Measurements from ENCODE around the gene MAD2L1BP.
"Not testable (repeated sequence)": the region's sequence is repeated elsewhere in the genome, so short reads cannot be mapped to it uniquely, and the experiment has no call there.

MAD2L1BP gene

DNA sequence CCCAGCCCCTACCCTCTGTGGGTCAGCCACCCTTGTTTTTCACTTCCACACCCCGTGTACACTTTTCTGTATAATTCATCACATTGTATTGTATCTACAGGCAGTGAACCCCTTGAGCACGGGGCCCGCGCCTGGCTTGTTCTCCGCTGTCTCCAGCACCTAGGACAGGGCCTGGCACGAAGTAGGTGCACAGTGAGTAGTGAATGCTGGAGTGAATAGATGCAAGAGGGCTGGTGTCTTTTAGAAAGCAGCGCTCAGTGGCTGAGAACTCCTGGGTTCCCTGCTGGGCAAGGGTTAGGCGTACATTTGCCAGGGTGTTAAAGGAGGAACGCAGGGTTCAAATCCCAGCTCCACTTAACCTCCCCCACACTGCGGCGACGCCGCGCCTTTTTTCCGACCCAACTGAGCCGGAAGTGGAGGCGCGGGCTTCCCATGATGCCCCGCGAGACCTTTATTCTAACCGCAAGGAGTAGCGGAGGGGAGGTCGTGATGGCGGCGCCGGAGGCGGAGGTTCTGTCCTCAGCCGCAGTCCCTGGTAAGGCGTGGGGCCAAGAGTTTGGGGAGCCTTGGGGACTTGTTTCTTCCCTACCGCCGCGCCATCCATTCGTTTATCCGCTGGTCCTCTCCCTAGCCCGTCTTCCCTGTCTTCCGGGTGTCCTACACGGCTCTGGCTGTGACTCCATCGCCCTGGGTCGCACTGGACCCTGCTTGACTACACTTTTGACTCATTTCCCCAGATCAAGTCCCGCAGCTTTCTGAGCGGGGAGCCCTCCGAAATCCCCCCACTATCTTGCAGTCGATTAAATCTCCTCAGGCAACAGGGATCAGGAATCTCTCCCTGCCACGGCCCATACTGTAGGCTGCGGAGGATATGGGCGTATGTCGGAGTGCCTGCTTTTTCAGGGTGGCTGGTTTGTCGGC lies at the start of gene MAD2L1BP:
MAD2L1BP (plus strand) TSS at position 454 of the 921 bp plus-strand sequence; CDS start at position 490, 36 bp downstream.
- peak; percentile 77 for DNase-seq (ENCODE audit: low spot score)

GRCh38 chr6:43588194-43588593 lies 47.4 kb upstream of the MAD2L1BP start:
- no peak for DNase-seq (ENCODE audit: low spot score)

DNA sequence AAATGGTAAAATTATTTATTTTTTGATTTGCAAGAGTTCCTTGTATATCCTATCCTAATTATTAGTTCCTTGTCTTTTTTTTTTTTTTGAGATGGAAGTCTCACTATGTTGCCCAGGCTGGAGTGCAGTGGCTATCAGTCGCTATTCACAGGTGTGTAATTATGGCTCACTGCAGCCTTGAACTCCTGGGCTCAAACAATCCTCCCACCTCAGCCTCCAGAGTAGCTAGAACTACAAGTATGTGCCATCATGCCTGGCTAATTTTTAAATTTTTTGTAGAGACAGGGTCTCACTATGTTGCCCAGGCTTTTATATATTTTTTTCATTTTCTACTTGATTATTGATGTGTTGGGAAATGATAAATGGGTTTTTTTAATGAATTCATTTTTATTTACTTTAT lies 46.1 kb upstream of the MAD2L1BP start:
- not testable (repeated sequence) for DNase-seq (ENCODE audit: low spot score)

DNA sequence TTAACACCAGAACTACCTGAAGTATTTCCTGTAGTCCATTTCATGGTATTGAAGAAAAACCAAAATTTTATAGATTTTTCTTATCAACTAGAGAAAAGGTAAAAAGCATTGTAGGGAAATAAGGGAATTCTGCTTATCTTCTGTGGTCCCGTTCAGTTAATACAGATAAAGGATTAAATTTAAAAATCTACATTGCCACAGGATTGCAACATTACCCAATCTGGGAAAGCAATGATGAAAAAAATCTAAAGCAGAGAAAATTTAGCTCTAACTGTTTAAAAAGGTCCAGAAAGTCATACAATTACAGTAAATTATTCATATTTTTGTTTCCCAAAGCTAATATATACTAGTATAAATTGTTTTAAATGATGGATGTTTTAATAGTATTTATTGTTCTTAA lies 41.7 kb upstream of the MAD2L1BP start:
- no peak for DNase-seq (ENCODE audit: low spot score)

- no peak for DNase-seq (ENCODE audit: low spot score)
These were observed 35.0 kb upstream of the MAD2L1BP start for GRCh38 chr6:43600595-43600994.

DNA sequence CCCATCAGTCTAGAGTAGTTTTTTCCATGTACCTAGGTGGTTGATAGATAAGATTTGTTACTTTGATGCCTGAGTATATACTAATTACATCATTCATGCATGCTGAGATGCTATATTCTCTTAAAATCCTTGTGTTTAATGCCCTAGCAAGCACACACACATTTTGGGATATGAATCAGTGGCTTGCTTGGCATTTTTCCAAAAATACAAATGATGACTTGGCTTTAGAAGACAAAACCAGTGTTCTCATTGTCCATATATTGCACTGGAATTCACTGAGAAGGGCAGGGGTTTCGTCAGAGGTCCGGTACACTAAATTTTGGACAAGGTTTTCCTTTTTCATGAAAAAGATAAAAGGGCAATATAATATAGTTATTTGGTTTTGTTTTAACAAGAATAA lies 31.5 kb upstream of the MAD2L1BP start:
- no peak for DNase-seq (ENCODE audit: low spot score)

GRCh38 chr6:43606019-43606418 lies 29.6 kb upstream of the MAD2L1BP start:
- DNase-seq (ENCODE audit: low spot score): no peak

DNA sequence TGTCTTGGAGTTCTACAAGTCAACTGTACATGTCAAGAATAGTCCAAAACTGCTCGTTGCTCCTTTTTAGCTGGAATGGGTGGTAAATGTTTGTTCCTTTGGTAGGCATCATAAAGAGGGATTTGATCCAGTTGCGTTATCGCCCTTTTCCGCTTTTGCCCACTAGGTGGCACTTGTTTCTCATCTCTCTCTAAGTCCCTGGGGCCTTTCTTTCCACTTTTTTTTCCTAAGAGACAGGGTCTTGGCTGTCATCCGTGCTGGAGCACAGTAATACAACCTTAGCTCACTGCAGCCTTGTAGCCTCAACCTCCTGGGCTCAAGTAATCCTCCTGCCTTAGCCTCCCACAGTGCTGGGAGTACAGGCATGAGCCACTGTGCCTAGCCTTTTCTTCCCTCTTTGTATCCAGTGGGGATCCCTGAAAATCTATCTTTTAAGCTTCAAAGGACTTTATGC lies 27.3 kb upstream of the MAD2L1BP start:
- peak; percentile 55 for DNase-seq (ENCODE audit: low spot score)

GRCh38 chr6:43608807-43609206 lies 26.8 kb upstream of the MAD2L1BP start:
- DNase-seq (ENCODE audit: low spot score): no peak

- no peak for DNase-seq (ENCODE audit: low spot score)
These were observed 26.2 kb upstream of the MAD2L1BP start for GRCh38 chr6:43609402-43609801.

DNA sequence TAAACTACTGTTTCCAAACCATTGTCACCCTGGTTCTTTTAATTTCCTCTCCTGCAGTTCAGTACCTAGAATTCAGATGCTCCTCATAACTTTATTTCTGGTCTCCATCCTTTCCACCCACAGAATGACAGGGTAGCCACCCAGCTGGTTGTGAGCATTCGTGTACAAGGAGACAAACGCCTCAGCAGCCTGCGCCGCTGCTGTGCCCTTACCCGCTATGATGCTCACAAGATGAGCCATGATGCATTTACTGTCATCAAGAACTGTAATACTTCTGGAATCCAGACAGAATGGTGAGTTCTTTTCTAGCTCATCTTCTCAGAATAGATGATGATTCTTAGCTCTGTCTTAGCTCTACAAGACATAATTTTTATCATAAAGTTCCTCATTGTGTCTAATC lies 25.2 kb upstream of the MAD2L1BP start:
- DNase-seq (ENCODE audit: low spot score): no peak

DNA sequence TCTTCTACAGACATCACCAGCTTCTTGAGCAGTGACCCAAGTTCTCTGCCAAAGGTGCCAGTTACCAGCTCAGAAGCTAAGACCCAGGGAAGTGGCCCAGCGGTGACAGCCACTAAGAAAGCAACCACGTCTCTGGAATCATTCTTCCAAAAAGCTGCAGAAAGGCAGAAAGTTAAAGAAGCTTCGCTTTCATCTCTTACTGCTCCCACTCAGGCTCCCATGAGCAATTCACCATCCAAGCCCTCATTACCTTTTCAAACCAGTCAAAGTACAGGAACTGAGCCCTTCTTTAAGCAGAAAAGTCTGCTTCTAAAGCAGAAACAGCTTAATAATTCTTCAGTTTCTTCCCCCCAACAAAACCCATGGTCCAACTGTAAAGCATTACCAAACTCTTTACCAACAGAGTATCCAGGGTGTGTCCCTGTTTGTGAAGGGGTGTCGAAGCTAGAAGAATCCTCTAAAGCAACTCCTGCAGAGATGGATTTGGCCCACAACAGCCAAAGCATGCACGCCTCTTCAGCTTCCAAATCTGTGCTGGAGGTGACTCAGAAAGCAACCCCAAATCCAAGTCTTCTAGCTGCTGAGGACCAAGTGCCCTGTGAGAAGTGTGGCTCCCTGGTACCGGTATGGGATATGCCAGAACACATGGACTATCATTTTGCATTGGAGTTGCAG lies 21.8 kb upstream of the MAD2L1BP start:
- DNase-seq (ENCODE audit: low spot score): no peak

- no peak for DNase-seq (ENCODE audit: low spot score)
These were observed 21.3 kb upstream of the MAD2L1BP start for GRCh38 chr6:43614396-43614730.

GRCh38 chr6:43616725-43617472 lies 18.7 kb upstream of the MAD2L1BP start:
- DNase-seq (ENCODE audit: low spot score): no peak

- DNase-seq (ENCODE audit: low spot score): no peak
These were observed 14.4 kb upstream of the MAD2L1BP start for GRCh38 chr6:43621078-43621835.

DNA sequence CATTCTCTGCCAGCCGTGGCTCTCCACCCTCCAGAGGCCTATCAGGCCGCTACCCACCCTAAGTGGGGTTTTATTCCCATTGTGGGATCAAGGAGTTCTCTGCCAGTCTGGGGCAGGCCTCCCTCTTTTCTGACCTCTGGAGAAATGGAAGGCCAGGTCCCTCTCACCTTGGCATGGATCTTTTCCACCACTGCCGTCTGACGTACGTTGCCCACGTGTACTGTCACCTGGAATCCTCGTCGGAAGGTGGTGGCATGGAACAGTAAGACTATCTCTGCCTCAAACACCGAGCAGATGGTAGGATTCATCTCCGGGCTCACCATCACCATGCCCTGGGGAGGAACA lies 13.8 kb upstream of the MAD2L1BP start:
- DNase-seq (ENCODE audit: low spot score): no peak

GRCh38 chr6:43622541-43622940 lies 13.1 kb upstream of the MAD2L1BP start:
- no peak for DNase-seq (ENCODE audit: low spot score)

DNA sequence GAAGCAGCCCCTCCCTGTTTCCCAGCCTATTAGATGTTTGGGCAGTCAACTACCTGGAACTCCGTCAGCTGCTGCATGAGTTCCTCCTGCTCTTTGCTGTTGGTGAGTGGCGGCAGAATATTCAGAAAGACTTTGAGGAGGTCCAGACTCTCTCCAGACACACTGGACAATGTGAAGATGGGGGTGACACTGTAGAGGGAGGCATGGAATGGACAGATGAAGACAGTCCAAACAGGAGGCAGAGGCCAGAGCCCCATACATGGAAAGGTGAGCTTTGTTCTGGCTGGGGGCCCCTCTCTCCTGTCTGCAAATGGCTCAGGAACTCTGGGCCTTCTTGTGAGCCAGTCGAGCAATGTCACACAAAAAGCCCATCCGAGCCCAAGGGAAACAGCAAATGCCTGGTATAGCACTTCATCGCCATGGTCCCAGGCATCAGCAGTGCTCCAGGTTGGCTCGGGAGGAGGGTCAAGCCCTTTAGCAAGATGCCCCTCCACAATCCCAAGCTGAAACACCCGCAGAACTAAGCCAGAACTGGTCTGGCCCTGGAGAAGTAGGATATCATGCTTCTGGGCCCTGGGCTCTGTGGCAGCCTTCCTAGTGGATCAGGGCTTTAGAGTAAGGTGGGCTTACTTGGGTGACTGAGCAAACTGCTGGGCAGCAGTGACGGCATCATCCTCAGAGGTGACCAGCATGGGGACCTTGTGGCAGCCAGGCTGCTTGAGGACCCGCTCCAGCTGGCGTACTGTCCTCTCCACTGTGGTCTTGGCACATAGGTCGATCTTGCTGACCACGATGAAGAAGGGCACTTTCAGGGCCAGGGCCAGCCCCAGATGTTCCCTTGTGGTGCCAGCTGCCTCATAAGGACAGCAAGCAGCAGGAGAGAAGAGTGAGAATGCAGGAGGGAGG lies 11.5 kb upstream of the MAD2L1BP start:
- no peak for DNase-seq (ENCODE audit: low spot score)

DNA sequence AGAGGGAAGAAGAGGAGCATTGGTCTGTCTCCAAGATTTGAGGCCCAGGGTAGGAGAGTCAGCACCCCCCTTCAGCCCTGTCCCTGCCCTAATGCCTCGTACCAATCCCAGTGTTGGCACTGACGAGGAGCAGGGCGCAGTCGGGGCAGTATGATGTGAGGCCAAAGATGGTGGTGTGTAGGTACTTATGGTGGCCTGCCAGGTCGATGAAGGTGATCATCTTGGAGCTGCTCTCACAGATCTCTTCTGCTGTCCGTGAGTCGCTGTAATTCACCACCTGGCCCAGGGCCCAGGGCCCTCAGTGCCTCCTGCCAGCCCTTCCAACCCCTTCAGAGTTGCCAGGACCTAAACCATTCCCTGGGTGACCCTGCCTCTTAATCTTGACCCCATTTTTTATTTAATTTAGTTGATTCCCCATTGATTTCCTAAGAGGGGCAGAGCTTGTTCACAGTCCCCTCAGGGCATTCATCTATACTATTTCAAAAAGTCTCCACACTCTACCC lies 10.8 kb upstream of the MAD2L1BP start:
- DNase-seq (ENCODE audit: low spot score): no peak

DNA sequence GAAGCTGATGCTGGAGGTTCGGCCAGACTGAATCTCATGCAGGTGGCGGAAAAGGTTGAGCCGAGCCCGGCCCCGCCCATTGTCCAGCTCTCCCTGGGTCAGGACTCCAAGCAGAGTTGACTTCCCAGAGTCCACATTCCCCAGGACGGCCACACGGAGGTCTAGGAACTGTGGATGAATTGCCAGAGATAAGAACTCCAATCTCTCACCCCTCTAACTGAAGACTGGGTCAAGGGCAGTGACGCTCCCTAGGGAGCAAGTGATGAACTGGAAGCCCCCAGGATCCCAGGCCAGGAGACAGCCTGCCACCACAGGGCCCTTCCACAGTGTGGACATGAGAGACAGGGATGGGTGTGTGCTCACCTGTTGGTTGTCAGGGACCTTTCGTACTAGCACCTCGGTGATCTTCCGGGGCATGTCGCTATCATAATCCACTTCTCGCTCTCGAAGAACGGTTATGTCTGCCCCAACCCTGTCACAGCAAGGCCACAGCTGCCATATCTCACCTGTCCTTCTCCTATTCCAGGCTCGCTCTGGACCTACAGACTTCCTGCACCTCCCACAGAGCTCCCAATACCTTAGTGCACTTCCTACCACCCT lies 10.1 kb upstream of the MAD2L1BP start:
- no peak for DNase-seq (ENCODE audit: low spot score)
